Transverse colon (tissue), 4 donors: ENCODE data around the gene PES1.

Experiments used
- CTCF ChIP-seq, 5 experiments: fragments of 200-600 bp in 3 of 5; fragments of 450-650 bp in 2 of 5; sonication (generic) in 3 of 5; IDR thresholded peaks; 1 replicate in 2 of 5; 2 replicates in 3 of 5; pipeline ENCODE4 v1.5.1; 2016 to 2017; ENCODE audit warnings: antibody characterized with exemption in 5 of 5, inconsistent platforms in 3 of 5, mild to moderate bottlenecking in 2 of 5, moderate library complexity in 1 of 5
- EP300 ChIP-seq: sonication (generic); formaldehyde crosslinking; IDR thresholded peaks from one replicate; pipeline ENCODE4 v1.6.1; 2017; ENCODE audit warnings: antibody characterized with exemption, low read depth
- POLR2A ChIP-seq: fragments of 450-650 bp; IDR thresholded peaks from one replicate; pipeline ENCODE4 v1.6.1; 2016; ENCODE audit warnings: antibody characterized with exemption, mild to moderate bottlenecking, moderate library complexity
- POLR2AphosphoS5 ChIP-seq, 3 donors: sonication (generic); formaldehyde crosslinking; IDR thresholded peaks; one replicate each; pipeline ENCODE4 v1.6.1; 2016; ENCODE audit warnings: antibody characterized with exemption in 3 of 3

GRCh38 chr22:30573594-30574094 lies 18.1 kb downstream of the PES1 start:
- no peak for TF ChIP-seq POLR2A
- TF ChIP-seq CTCF (IDR thresholded peaks at IDR 0.05), result no peak
- no peak for TF ChIP-seq POLR2AphosphoS5 (IDR thresholded peaks at IDR 0.05)
- TF ChIP-seq EP300, result no peak
